ENCODE data around the gene TANK. TPM values are rescaled to one million over a fixed set of nuclear protein-coding genes. Genes with fewer than 3 reads are reported as not detected.

TANK gene
- total and polyA plus RNA-seq, 8 donors: 53.7 to 80.3 (median 70.2) TPM

DNA sequence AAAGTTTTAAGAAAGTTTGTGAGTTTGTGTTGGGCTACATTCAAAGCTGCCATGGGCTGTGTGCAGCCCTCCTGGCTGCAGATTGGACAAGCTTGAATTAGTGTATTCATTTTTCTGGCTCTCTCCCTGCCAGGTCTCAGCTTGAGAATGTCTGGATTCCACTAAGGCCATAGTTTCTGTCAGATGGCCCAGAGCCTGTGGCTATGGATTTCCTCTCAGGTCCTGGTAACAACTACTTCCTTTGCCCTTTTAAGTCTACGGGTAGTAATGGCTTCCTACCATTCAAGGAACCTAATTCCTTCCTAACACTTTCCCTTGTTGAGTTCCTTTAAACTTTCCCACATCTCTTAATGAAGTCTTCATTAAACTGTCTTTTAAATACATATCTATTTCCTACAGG lies 123.7 kb downstream of the TANK start:
- H3K4me1 ChIP-seq: no peaks in the 10 kb centered on the region
- no peaks in the 10 kb centered on the region for H3K9me3 ChIP-seq
- intact Hi-C loops (cut with DNase I): no loop called here
- no peak overlapping the region for H3K4me3 ChIP-seq
- ATAC-seq (no peak), DNase-seq (no peak)
- peaks cover 0 to 14% of the 10 kb centered on the region in 2 donors for H3K27me3 ChIP-seq
- H3K36me3 ChIP-seq: no peaks in the 10 kb centered on the region
- H3K27ac ChIP-seq: no peak overlapping the region
- TF ChIP-seq, protein P1, sequence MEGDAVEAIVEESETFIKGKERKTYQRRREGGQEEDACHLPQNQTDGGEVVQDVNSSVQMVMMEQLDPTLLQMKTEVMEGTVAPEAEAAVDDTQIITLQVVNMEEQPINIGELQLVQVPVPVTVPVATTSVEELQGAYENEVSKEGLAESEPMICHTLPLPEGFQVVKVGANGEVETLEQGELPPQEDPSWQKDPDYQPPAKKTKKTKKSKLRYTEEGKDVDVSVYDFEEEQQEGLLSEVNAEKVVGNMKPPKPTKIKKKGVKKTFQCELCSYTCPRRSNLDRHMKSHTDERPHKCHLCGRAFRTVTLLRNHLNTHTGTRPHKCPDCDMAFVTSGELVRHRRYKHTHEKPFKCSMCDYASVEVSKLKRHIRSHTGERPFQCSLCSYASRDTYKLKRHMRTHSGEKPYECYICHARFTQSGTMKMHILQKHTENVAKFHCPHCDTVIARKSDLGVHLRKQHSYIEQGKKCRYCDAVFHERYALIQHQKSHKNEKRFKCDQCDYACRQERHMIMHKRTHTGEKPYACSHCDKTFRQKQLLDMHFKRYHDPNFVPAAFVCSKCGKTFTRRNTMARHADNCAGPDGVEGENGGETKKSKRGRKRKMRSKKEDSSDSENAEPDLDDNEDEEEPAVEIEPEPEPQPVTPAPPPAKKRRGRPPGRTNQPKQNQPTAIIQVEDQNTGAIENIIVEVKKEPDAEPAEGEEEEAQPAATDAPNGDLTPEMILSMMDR (IDR thresholded peaks at IDR 0.05): no peak

Other genes starting within 250 kb of the TANK start
- gene PSMD14, start 148.0 kb downstream of the TANK start, total RNA-seq: 10 to 100 TPM; 40.7 to 64.3 TPM
- 10 to 100 TPM; 36.7 to 46.5 (median 40.1) TPM for gene PSMD14, start 148.0 kb downstream of the TANK start, polyA plus RNA-seq (ENCODE audit: insufficient read length in 6 of 6)

All from left lung (tissue), 10 donors.